H1 (cell line): ENCODE data around the gene COMP. TPM values are rescaled to one million over a fixed set of nuclear protein-coding genes. Genes with fewer than 3 reads are reported as not detected.
"Not testable (repeated sequence)": the region's sequence is repeated elsewhere in the genome, so short reads cannot be mapped to it uniquely, and the experiment has no call there.

Source experiments
- CTCF ChIA-PET: fragments of 300-600 bp; sonication (Branson Sonifier 250); formaldehyde crosslinking; loops from one replicate; lab custom pipeline; 2021; ENCODE audit not compliant: partially characterized antibody; lab: Charles Lee
- POLR2A ChIA-PET: fragments of 300-600 bp; sonication (Branson Sonifier 250); formaldehyde crosslinking; loops from one replicate; lab custom pipeline; 2021; ENCODE audit warnings: inconsistent platforms; ENCODE audit not compliant: partially characterized antibody; lab: Charles Lee
- DNase-seq, 2 experiments: peaks; one replicate each; pipeline versions ENCODE4 v3.0.0 to v3.0.0-alpha.2; 2010 to 2022; ENCODE audit warnings: low spot score in 2 of 2, low read depth in 1 of 2, mixed read lengths in 1 of 2
- FAIRE-seq: peaks from 2 replicates; lab custom pipeline; 2011; peaks lifted over from hg19 to GRCh38; lab: Jason Lieb, UNC
- H2AFZ ChIP-seq: 2 replicates; pipeline ENCODE4 v1.8.1; 2012; ENCODE audit warnings: low read length, inconsistent platforms
- H2AK5ac ChIP-seq: 2 replicates; pipeline ENCODE4 v1.6.1; 2013; ENCODE audit warnings: low read depth, low read length
- H2BK120ac ChIP-seq: replicated peaks from 2 replicates; pipeline ENCODE3; 2013; ENCODE audit warnings: low read depth, low read length, inconsistent platforms
- H2BK12ac ChIP-seq: 2 replicates; pipeline ENCODE4 v1.6.1; 2013; ENCODE audit warnings: low read depth, low read length
- H2BK15ac ChIP-seq: 2 replicates; pipeline ENCODE4 v1.6.1; 2013; ENCODE audit warnings: low read length
- H2BK20ac ChIP-seq: 2 replicates; pipeline ENCODE4 v1.6.1; 2013; ENCODE audit warnings: low read length
- H2BK5ac ChIP-seq: 2 replicates; pipeline ENCODE4 v1.6.1; 2013; ENCODE audit warnings: low read depth, low read length
- H3K14ac ChIP-seq: 2 replicates; pipeline ENCODE4 v1.6.1; 2013; ENCODE audit warnings: inconsistent platforms; ENCODE audit not compliant: insufficient read length
- H3K18ac ChIP-seq: 2 replicates; pipeline ENCODE4 v1.6.1; 2013; ENCODE audit warnings: low read length; ENCODE audit errors: extremely low read depth
- H3K23ac ChIP-seq: 2 replicates; pipeline ENCODE4 v1.6.1; 2013; ENCODE audit warnings: inconsistent platforms; ENCODE audit not compliant: insufficient read length
- H3K23me2 ChIP-seq: 2 replicates; pipeline ENCODE4 v1.6.1; 2013; ENCODE audit warnings: low read depth, low read length
- H3K27ac ChIP-seq: 2 replicates; pipeline ENCODE4 v1.6.1; 2011; ENCODE audit warnings: low read depth, low read length, inconsistent platforms
- H3K27me3 ChIP-seq, 4 experiments: replicated peaks in 1 of 4; 1 replicate in 1 of 4; 2 replicates in 3 of 4; pipeline versions ENCODE4 v1.6.1 to v1.8.1; 2011 to 2013; ENCODE audit warnings: low read length in 3 of 4, mild to moderate bottlenecking in 3 of 4, inconsistent platforms in 2 of 4, mixed read lengths in 2 of 4, moderate library complexity in 1 of 4; ENCODE audit not compliant: control insufficient read depth in 3 of 4, insufficient read depth in 3 of 4; ENCODE audit errors: extremely low read depth in 1 of 4
- H3K36me3 ChIP-seq, 4 experiments: 2 replicates each; pipeline versions ENCODE4 v1.6.1 to v1.8.1; 2011 to 2013; ENCODE audit warnings: mild to moderate bottlenecking in 4 of 4, low read length in 3 of 4, moderate library complexity in 2 of 4, control low read depth in 1 of 4, inconsistent platforms in 1 of 4; ENCODE audit not compliant: insufficient read depth in 4 of 4, control insufficient read depth in 2 of 4
- H3K4ac ChIP-seq: replicated peaks from 2 replicates; pipeline ENCODE3; 2013; ENCODE audit warnings: low read length, low read depth, mixed read lengths, inconsistent platforms; ENCODE audit not compliant: insufficient read length
- H3K4me1 ChIP-seq, 4 experiments: replicated peaks in 1 of 4; 1 replicate in 1 of 4; 2 replicates in 3 of 4; pipeline versions ENCODE4 v1.6.1 to v1.8.1; 2011 to 2013; ENCODE audit warnings: low read length in 3 of 4, inconsistent platforms in 2 of 4, mixed read lengths in 1 of 4; ENCODE audit not compliant: insufficient read depth in 4 of 4, control insufficient read depth in 3 of 4
- H3K4me2 ChIP-seq, 2 experiments: 2 replicates each; pipeline versions ENCODE4 v1.6.1 to v1.8.1; 2011 to 2013; ENCODE audit warnings: low read depth in 2 of 2, low read length in 2 of 2, control low read depth in 1 of 2, inconsistent platforms in 1 of 2, mild to moderate bottlenecking in 1 of 2; ENCODE audit not compliant: insufficient read depth in 1 of 2
- H3K4me3 ChIP-seq, 4 experiments: fragments of 200-600, 300-600 bp in 1 of 4; sonication (generic), shearing (Covaris generic), sonication (Bioruptor Twin) in 1 of 4; 2 replicates each; pipeline versions ENCODE4 v1.5.1 to v1.8.1; 2011 to 2016; ENCODE audit warnings: low read length in 4 of 4, low read depth in 3 of 4, control low read depth in 2 of 4, inconsistent platforms in 2 of 4, mild to moderate bottlenecking in 2 of 4, mixed read lengths in 1 of 4, moderate library complexity in 1 of 4; ENCODE audit not compliant: insufficient read depth in 2 of 4; ENCODE audit errors: extremely low read depth in 1 of 4
- H3K56ac ChIP-seq: replicated peaks from 2 replicates; pipeline ENCODE3; 2013; ENCODE audit warnings: low read depth, mild to moderate bottlenecking, mixed read lengths, low read length, inconsistent platforms; ENCODE audit not compliant: insufficient read length
- H3K79me1 ChIP-seq: 2 replicates; pipeline ENCODE4 v1.6.1; 2013; ENCODE audit warnings: low read depth, low read length, control low read depth
- H3K79me2 ChIP-seq, 2 experiments: 2 replicates each; pipeline versions ENCODE4 v1.6.1 to v1.8.1; 2012 to 2013; ENCODE audit warnings: low read length in 2 of 2, mild to moderate bottlenecking in 2 of 2, inconsistent platforms in 1 of 2; ENCODE audit not compliant: insufficient read depth in 2 of 2, control insufficient read depth in 1 of 2
- H3K9ac ChIP-seq, 4 experiments: replicated peaks in 1 of 4; 1 replicate in 1 of 4; 2 replicates in 3 of 4; pipeline versions ENCODE4 v1.6.1 to v1.8.1; 2011 to 2013; ENCODE audit warnings: low read depth in 3 of 4, low read length in 3 of 4, control low read depth in 2 of 4, mild to moderate bottlenecking in 2 of 4, moderate library complexity in 2 of 4, inconsistent platforms in 1 of 4; ENCODE audit errors: extremely low read depth in 1 of 4
- H3K9me3 ChIP-seq, 2 experiments: 2 replicates each; pipeline versions ENCODE4 v1.6.1 to v1.8.1; 2012 to 2013; ENCODE audit warnings: mild to moderate bottlenecking in 2 of 2, moderate library complexity in 2 of 2, control low read depth in 1 of 2, inconsistent platforms in 1 of 2, low read depth in 1 of 2, low read length in 1 of 2, mixed read lengths in 1 of 2; ENCODE audit not compliant: insufficient read depth in 2 of 2
- H4K20me1 ChIP-seq, 2 experiments: replicated peaks in 1 of 2; 2 replicates each; pipeline versions ENCODE3 to v1.8.1; 2011 to 2013; ENCODE audit warnings: inconsistent platforms in 2 of 2, low read length in 2 of 2, mild to moderate bottlenecking in 1 of 2; ENCODE audit not compliant: insufficient read depth in 2 of 2, control insufficient read depth in 1 of 2
- H4K5ac ChIP-seq: 2 replicates; pipeline ENCODE4 v1.6.1; 2013; ENCODE audit warnings: low read length, low read depth, mixed read lengths, inconsistent platforms; ENCODE audit not compliant: insufficient read length
- H4K8ac ChIP-seq: 2 replicates; pipeline ENCODE4 v1.8.0; 2013; ENCODE audit warnings: mild to moderate bottlenecking, moderate library complexity, low read length, inconsistent platforms; ENCODE audit not compliant: insufficient read depth; ENCODE audit errors: extremely low read depth
- H4K91ac ChIP-seq: replicated peaks from 2 replicates; pipeline ENCODE3; 2013; ENCODE audit warnings: low read length, mixed read lengths, inconsistent platforms; ENCODE audit not compliant: insufficient read length
- WGBS, 2 experiments: shearing (Covaris generic) in 1 of 2; methylation state at CpG; one replicate each; pipeline versions ENCODE4 v1.1.6 to v1.1.7; 2013 to 2015; ENCODE audit warnings: low lambda C conversion rate in 2 of 2, mixed read lengths in 2 of 2, inconsistent platforms in 1 of 2, low coverage in 1 of 2, missing lambda C conversion rate in 1 of 2; ENCODE audit not compliant: insufficient replicate concordance in 2 of 2, insufficient coverage in 1 of 2, insufficient read length in 1 of 2; ENCODE audit errors: extremely low coverage in 1 of 2, missing lambda C conversion rate in 1 of 2; 5-methylcytosine and 5-hydroxymethylcytosine counted together
- polyA plus RNA-seq, 7 experiments: library from polyadenylated mRNA; depleted of rRNA in 3 of 7; stranded (reverse) in 5 of 7; unstranded in 2 of 7; fragments of >200 nt in 5 of 7; fragments of 200-250 nt in 2 of 7; gene quantifications; 1 replicate in 5 of 7; 2 replicates in 1 of 7; 4 replicates in 1 of 7; pipeline versions ENCODE4 v1.2.1 to v1.2.3, GENCODE V29; 2011 to 2013; ENCODE audit warnings: missing spikeins in 2 of 7, mixed read lengths in 2 of 7
- total RNA-seq: library from RNA; stranded (reverse); fragmentation: NEBNext Ultra II Directional; extraction: Animal tissue kit (Norgen Biotek cat#: 25700); gene quantifications from 2 replicates; pipeline ENCODE4 v1.2.1, GENCODE V29; 2021

Gene COMP
- total and polyA plus RNA-seq, 2 of the 8 experiments (the other 6 are each of a cell fraction or from before 2014, with no cell fraction given), result 0.17 TPM

DNA sequence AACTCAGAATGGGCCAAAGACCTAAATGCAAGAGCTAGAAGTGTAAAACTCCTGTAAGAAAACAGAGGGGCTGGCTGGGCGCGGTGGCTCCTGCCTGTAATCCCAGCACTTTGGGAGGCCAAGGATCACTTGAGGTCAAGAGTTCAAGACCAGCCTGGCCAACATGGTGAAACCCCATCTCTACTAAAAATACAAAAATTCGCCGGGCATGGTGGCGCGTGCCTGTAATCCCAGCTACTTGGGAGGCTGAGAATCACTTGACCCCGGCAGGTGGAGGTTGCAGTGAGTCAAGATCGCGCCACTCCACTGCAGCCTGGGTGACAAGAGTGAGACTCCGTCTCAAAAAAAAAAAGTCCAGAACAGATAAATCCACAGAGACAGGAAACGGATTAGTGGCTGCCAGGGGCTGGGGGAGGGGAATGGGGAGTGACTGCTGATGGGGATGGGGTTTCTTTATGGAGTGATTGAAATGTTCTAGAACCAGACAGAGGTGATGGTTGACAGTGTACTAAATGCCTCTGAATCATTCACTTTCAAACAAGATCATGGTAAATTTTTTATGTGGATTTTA lies 57.3 kb downstream of the COMP start:
- not testable (repeated sequence) for H3K4me1 ChIP-seq, H3K4ac ChIP-seq, H3K23me2 ChIP-seq, H3K18ac ChIP-seq, H2BK5ac ChIP-seq, H4K5ac ChIP-seq, H3K36me3 ChIP-seq, H3K4me2 ChIP-seq, FAIRE-seq, H3K79me1 ChIP-seq, H3K9ac ChIP-seq, H4K91ac ChIP-seq, H2AK5ac ChIP-seq, H3K14ac ChIP-seq, H2AFZ ChIP-seq, H3K56ac ChIP-seq, H2BK15ac ChIP-seq, H3K4me3 ChIP-seq, H4K20me1 ChIP-seq, H3K27ac ChIP-seq, H2BK20ac ChIP-seq, H4K8ac ChIP-seq, H3K23ac ChIP-seq, H2BK12ac ChIP-seq, DNase-seq, H2BK120ac ChIP-seq, H3K27me3 ChIP-seq, H3K79me2 ChIP-seq, H3K9me3 ChIP-seq
- POLR2A ChIA-PET, result interaction anchor here (0.8 kb wide), 1 partner anchor 9 kb away, joined by 4 read pairs; no protein-coding TSS in a partner anchor
- 92% methylated on average over 11 of the region's 11 CpGs; no CpG with 5 or more reads in 1 of the 2 experiments for WGBS, 2 experiments
- CTCF ChIA-PET, result interaction anchor here (0.6 to 2.2 kb wide), 8 partner anchors 10 to 158 kb away, joined by 3 to 8 read pairs (median 4); no protein-coding TSS in a partner anchor
